NCI-H2107 treated with DMSO at 0.1 percent for 48 hours (cell line): Measurements from ENCODE around the gene MPP3.
A peak's percentile ranks its signal among the peaks of the same experiment; 100 is the strongest.

Experiments used
- DNase-seq: peaks from one replicate; lab custom pipeline; 2025; ENCODE audit not compliant: unreplicated experiment; lab: John Stamatoyannopoulos, UW

The MPP3 gene

GRCh38 chr17:43778337-43779144, 54.4 kb downstream of the MPP3 start, which contains the start of gene DUSP3:
Gene DUSP3 (minus strand): TSS chr17:43778977. CDS start chr17:43778924, 53 bp downstream.
- DNase-seq, result peak; percentile 12

- DNase-seq, result no peak
Measured at GRCh38 chr17:43774304-43775250, 58.4 kb downstream of the MPP3 start.

- DNase-seq, result no peak
Measured at GRCh38 chr17:43772877-43773648, 59.9 kb downstream of the MPP3 start.

GRCh38 chr17:43771463-43771862, 61.5 kb downstream of the MPP3 start:
- no peak for DNase-seq

GRCh38 chr17:43770957-43771356, 62.0 kb downstream of the MPP3 start:
- DNase-seq, result no peak

GRCh38 chr17:43769859-43770258, 63.1 kb downstream of the MPP3 start:
- no peak for DNase-seq

GRCh38 chr17:43769426-43769825, 63.5 kb downstream of the MPP3 start:
- no peak for DNase-seq

GRCh38 chr17:43768943-43769342, 64.0 kb downstream of the MPP3 start:
- no peak for DNase-seq

- DNase-seq, result no peak
Measured at GRCh38 chr17:43768382-43768781, 64.6 kb downstream of the MPP3 start.

GRCh38 chr17:43767713-43768059, 65.3 kb downstream of the MPP3 start:
- DNase-seq, result no peak

GRCh38 chr17:43767053-43767712, 65.8 kb downstream of the MPP3 start:
- DNase-seq, result no peak

- DNase-seq, result no peak
Measured at GRCh38 chr17:43766413-43767052, 66.4 kb downstream of the MPP3 start.

GRCh38 chr17:43760254-43760852, 72.6 kb downstream of the MPP3 start:
- peak; percentile 58 for DNase-seq

GRCh38 chr17:43759836-43760235, 73.1 kb downstream of the MPP3 start:
- no peak for DNase-seq

- DNase-seq, result no peak
Measured at GRCh38 chr17:43758497-43759174, 74.3 kb downstream of the MPP3 start, which contains the start of gene SOST. Gene SOST (minus strand): TSS chr17:43758791. CDS start chr17:43758741, 50 bp downstream.

- DNase-seq, result no peak
Measured at GRCh38 chr17:43758086-43758485, 74.9 kb downstream of the MPP3 start.

GRCh38 chr17:43757171-43757660, 75.7 kb downstream of the MPP3 start:
- DNase-seq, result no peak

- no peak for DNase-seq
Measured at GRCh38 chr17:43756201-43756600, 76.7 kb downstream of the MPP3 start.

GRCh38 chr17:43755389-43755875, 77.5 kb downstream of the MPP3 start:
- DNase-seq, result no peak
